Measurements from ENCODE around the gene OPN5. TPM values are rescaled to one million over a fixed set of nuclear protein-coding genes. Genes with fewer than 3 reads are reported as not detected.

The OPN5 gene
- total RNA-seq, 2 donors from 2014 or later, result not detected

- TF ChIP-seq, protein P1, sequence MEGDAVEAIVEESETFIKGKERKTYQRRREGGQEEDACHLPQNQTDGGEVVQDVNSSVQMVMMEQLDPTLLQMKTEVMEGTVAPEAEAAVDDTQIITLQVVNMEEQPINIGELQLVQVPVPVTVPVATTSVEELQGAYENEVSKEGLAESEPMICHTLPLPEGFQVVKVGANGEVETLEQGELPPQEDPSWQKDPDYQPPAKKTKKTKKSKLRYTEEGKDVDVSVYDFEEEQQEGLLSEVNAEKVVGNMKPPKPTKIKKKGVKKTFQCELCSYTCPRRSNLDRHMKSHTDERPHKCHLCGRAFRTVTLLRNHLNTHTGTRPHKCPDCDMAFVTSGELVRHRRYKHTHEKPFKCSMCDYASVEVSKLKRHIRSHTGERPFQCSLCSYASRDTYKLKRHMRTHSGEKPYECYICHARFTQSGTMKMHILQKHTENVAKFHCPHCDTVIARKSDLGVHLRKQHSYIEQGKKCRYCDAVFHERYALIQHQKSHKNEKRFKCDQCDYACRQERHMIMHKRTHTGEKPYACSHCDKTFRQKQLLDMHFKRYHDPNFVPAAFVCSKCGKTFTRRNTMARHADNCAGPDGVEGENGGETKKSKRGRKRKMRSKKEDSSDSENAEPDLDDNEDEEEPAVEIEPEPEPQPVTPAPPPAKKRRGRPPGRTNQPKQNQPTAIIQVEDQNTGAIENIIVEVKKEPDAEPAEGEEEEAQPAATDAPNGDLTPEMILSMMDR (IDR thresholded peaks at IDR 0.05), result no peak
- no peak overlapping the region for H3K4me3 ChIP-seq
- no peak overlapping the region for H3K27ac ChIP-seq
- H3K27me3 ChIP-seq (replicated peaks; ENCODE audit: insufficient read depth), result no peaks in the 10 kb centered on the region
- no peak for DNase-seq (ENCODE audit: low spot score)
- no peaks in the 10 kb centered on the region for H3K36me3 ChIP-seq
- no peak for ATAC-seq (ENCODE audit: insufficient number of reproducible peaks, low FRiP score, low read depth)
- no peaks in the 10 kb centered on the region for H3K9me3 ChIP-seq
- H3K4me1 ChIP-seq (ENCODE audit: control insufficient read depth in 1 of 2, low read depth in 2 of 2), result no peaks in the 10 kb centered on the region
Measured at GRCh38 chr6:47759364-47759763, 22.5 kb upstream of the OPN5 start.

DNA sequence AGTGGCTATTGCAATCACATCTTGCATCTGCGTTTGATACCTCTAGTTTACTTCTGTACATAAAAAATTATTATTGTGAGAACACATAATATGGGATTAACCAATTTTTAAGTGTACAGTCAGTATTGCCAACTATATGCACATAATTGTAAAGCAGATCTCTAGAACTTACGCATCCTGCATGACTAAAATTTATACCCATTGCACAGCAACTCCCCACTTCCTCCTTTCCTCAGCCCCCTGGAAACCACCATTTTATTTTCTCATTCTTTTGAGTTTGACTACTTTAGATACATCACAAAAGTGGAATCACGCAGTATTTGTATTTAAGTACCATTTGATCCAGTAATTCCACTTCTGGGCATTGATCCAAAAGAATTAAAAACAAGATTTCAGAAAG is 19.3 kb upstream of the OPN5 start:
- Histone ChIP-seq H3K27me3 (replicated peaks; ENCODE audit: insufficient read depth) (no peaks in the 10 kb centered on the region), H3K36me3 (no peaks in the 10 kb centered on the region), H3K4me3 (no peak overlapping the region), H3K27ac (no peak overlapping the region), H3K9me3 (no peaks in the 10 kb centered on the region), H3K4me1 (ENCODE audit: control insufficient read depth in 1 of 2, low read depth in 2 of 2) (no peaks in the 10 kb centered on the region)
- TF ChIP-seq, protein P1 (IDR thresholded peaks at IDR 0.05), result no peak
- DNase-seq (ENCODE audit: low spot score), result no peak
- no peak for ATAC-seq (ENCODE audit: insufficient number of reproducible peaks, low FRiP score, low read depth)

DNA sequence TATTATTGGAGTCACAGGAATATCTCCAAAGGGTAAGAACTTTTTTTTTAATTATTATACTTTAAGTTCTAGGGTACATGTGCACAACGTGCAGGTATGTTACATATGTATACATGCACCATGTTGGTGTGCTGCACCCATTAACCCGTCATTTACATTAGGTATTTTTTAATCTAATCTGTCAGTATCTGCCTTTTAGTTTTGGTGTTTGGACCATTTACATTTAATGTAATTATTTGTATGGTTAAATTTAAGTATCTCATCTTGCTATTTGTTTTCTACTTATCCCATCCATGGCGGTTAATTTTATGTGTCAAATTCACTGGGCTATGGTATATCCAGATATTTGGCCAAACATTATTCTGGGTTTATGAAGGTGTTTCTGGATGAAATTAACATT is 15.4 kb upstream of the OPN5 start:
- ATAC-seq (ENCODE audit: insufficient number of reproducible peaks, low FRiP score, low read depth), result no peak
- Histone ChIP-seq H3K9me3 (no peaks in the 10 kb centered on the region), H3K27ac (no peak overlapping the region), H3K4me3 (no peak overlapping the region), H3K36me3 (no peaks in the 10 kb centered on the region), H3K27me3 (replicated peaks; ENCODE audit: insufficient read depth) (no peaks in the 10 kb centered on the region), H3K4me1 (ENCODE audit: control insufficient read depth in 1 of 2, low read depth in 2 of 2) (no peaks in the 10 kb centered on the region)
- TF ChIP-seq, protein P1 (IDR thresholded peaks at IDR 0.05), result no peak
- DNase-seq (ENCODE audit: low spot score), result no peak

GRCh38 chr6:47767102-47767501 is 14.7 kb upstream of the OPN5 start:
- TF ChIP-seq, protein P1 (IDR thresholded peaks at IDR 0.05), result no peak
- DNase-seq (ENCODE audit: low spot score) (no peak), ATAC-seq (ENCODE audit: insufficient number of reproducible peaks, low FRiP score, low read depth) (no peak)
- no peak overlapping the region for H3K27ac ChIP-seq
- H3K9me3 ChIP-seq, result no peaks in the 10 kb centered on the region
- no peaks in the 10 kb centered on the region for H3K36me3 ChIP-seq
- no peaks in the 10 kb centered on the region for H3K27me3 ChIP-seq (replicated peaks; ENCODE audit: insufficient read depth)
- H3K4me3 ChIP-seq, result no peak overlapping the region
- H3K4me1 ChIP-seq (ENCODE audit: control insufficient read depth in 1 of 2, low read depth in 2 of 2), result no peaks in the 10 kb centered on the region

DNA sequence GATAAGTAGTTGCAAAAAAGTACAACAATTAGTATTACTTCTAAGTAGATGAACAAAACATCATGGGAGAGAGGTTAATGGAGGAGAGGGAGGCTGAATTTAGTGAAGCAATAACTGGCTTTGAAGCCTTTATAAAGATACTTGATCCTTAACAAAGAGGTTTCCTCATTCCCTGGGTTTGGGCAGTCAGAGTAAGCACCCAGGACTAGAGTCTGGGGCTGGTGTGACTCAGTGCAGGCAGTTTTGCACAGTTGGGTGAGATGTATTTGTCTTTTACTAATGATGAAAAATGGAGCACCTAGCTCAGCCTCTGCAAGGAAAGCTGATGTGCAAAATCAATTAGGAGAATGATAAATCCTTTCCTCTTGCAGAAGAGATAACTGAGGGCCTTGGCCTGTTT is 11.8 kb upstream of the OPN5 start:
- ATAC-seq (ENCODE audit: insufficient number of reproducible peaks, low FRiP score, low read depth) (no peak), DNase-seq (ENCODE audit: low spot score) (no peak)
- Histone ChIP-seq H3K9me3 (no peaks in the 10 kb centered on the region), H3K27ac (no peak overlapping the region), H3K4me1 (ENCODE audit: control insufficient read depth in 1 of 2, low read depth in 2 of 2) (no peaks in the 10 kb centered on the region), H3K36me3 (no peaks in the 10 kb centered on the region), H3K27me3 (replicated peaks; ENCODE audit: insufficient read depth) (no peaks in the 10 kb centered on the region), H3K4me3 (no peak overlapping the region)
- TF ChIP-seq, protein P1 (IDR thresholded peaks at IDR 0.05), result no peak

Measured in thoracic aorta (tissue), 2 donors.